ENCODE measurements around the gene TAS2R41. TPM values are rescaled to one million over a fixed set of nuclear protein-coding genes. Genes with fewer than 3 reads are reported as not detected.

The TAS2R41 gene
- total RNA-seq, 4 donors from 2014 or later, result 0.78 TPM; not detected in 3

DNA sequence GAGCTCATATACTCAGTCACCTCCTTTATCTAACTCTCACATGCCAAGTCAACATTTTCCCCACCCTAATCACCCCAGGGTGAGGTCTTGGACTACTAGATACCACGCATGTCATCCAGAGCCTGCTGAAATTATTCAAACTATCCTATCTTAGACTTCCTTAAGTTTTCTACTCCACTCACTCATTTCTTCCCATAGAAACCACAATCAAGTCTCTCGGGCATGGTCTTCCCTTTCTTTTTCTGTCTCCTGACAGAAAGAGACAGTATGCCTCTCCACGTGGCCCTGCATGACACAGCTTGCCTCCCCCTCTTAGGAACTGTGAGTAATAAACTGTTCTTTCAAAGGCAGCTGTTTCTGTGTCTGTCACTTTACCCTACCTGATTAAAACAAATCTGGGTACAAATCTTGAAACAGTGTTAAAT, 29.4 kb downstream of the TAS2R41 start:
- intact Hi-C loops (cut with DNase I; ENCODE audit: low total_unique reads), result no loop called here
- TF ChIP-seq CTCF (IDR thresholded peaks at IDR 0.05) (no peak), POLR2A (IDR thresholded peaks at IDR 0.05) (no peak)
- DNase-seq (ENCODE audit: low spot score in 2 of 2), result no peak
- H3K4me3 ChIP-seq (ENCODE audit: low read depth, poor library complexity, severe bottlenecking), result no peak overlapping the region
- WGBS, 2 donors, result 56 to 64% methylated on average over 3 of the region's 3 CpGs

DNA sequence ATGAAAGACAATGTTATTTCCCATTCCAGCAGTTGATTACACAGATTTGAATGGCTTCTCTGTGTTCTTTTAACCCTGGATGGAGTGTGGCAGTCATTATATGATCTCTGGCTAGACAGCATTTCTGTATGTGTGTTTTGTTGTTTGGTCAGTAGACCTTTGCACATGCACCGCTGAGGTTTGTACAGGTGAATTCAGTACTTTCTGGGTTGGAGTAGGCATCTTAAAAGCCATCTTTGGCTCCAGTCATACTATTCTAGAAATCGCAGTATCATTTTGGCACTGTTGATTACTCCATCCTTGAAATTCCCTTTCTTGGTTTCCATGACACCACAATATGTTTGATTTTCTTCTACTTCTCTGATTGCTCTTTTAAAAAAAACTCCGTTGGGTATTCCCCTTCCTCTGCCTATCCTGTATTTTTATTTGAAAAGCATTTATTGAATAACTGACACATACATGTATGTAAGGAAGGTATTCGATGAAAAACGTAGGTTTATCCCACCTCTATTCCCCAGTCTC, 29.9 kb downstream of the TAS2R41 start:
- intact Hi-C loops (cut with DNase I; ENCODE audit: low total_unique reads), result no loop called here
- 74 to 86% methylated on average over 5 of the region's 5 CpGs for WGBS, 2 donors
- no peak for TF ChIP-seq POLR2A (IDR thresholded peaks at IDR 0.05)
- no peak for TF ChIP-seq CTCF (IDR thresholded peaks at IDR 0.05)
- no peak for DNase-seq (ENCODE audit: low spot score in 2 of 2)
- no peak overlapping the region for H3K4me3 ChIP-seq (ENCODE audit: low read depth, poor library complexity, severe bottlenecking)

- no peak overlapping the region for H3K4me3 ChIP-seq (ENCODE audit: low read depth, poor library complexity, severe bottlenecking)
- TF ChIP-seq CTCF (IDR thresholded peaks at IDR 0.05) (no peak), POLR2A (IDR thresholded peaks at IDR 0.05) (no peak)
- no peak for DNase-seq (ENCODE audit: low spot score in 2 of 2)
- intact Hi-C loops (cut with DNase I; ENCODE audit: low total_unique reads), result no loop called here
- 68 to 76% methylated on average over 63 of the region's 65 CpGs for WGBS, 2 donors
These were observed 33.4 kb downstream of the TAS2R41 start for GRCh38 chr7:143510854-143511592.

DNA sequence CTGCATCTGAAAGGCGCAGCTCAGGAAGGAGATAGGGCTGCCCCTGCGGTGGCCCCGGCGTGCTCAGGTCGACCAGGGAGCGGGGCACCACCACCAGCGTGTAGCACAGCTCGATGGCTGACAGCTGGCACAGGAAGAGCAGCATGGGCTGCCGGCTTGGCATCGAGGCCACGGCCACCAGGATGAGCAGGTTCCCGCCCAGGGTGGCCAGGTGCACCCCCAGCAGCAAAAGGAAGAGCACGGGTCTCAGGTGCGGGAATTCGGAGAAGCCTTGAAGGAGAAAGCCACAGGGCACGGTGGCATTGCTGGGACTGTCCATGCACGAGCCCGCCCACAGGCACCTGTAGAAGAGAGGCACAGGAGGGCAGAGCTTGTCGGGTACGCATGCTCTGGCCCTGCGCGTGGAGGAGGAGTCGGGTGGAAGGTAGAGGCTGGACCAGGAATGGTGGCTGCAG, 33.9 kb downstream of the TAS2R41 start:
- DNase-seq (ENCODE audit: low spot score in 2 of 2), result no peak
- H3K4me3 ChIP-seq (ENCODE audit: low read depth, poor library complexity, severe bottlenecking), result no peak overlapping the region
- intact Hi-C loops (cut with DNase I; ENCODE audit: low total_unique reads), result no loop called here
- 80 to 82% methylated on average over 18 to 23 of the region's 23 CpGs for WGBS, 2 donors
- no peak for TF ChIP-seq CTCF (IDR thresholded peaks at IDR 0.05)
- no peak for TF ChIP-seq POLR2A (IDR thresholded peaks at IDR 0.05)

DNA sequence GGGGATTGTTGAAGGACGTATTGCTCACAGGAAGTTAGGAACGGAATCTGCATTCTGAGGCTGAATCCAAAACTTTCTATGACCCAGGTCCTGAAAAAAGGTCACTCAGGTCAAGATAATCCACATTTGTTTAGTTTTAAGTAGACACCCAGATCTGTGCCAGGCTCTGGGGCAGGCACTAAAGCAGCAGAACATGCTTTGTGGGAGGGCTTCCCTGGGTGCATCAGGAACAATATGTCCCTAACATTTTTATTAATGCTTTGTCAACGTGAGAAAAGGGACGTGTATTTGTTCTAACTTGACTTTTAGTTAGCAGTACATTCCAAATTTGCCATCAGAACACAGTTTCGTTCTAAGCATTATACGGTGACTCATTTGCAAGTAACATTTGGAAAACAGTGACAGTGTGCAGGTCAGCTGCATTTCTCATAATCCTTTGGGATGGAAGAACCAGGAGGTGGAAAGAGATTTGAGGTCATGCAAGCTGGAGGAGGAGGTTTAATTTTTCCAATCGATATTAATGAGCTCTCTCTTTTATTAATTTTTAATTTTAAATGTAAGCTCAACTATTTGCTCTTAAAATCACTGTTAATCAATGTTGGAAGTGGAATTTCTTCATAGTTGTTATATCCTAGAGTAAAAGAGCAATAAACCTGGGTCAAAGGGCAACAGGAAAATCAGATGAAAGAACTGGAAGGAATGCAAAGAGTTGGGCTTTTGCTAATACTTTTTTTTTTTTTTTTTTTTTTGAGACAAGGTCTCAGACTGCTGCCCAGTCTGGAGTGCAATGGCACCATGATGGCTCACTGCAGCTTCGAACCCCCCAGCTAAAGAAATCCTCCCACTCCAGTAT, 35.0 kb downstream of the TAS2R41 start:
- 60 to 68% methylated on average over 8 of the region's 8 CpGs for WGBS, 2 donors
- TF ChIP-seq CTCF (IDR thresholded peaks at IDR 0.05), result no peak
- TF ChIP-seq POLR2A (IDR thresholded peaks at IDR 0.05), result no peak
- intact Hi-C loops (cut with DNase I; ENCODE audit: low total_unique reads), result no loop called here
- H3K4me3 ChIP-seq (ENCODE audit: low read depth, poor library complexity, severe bottlenecking), result no peak overlapping the region
- DNase-seq (ENCODE audit: low spot score in 2 of 2), result no peak

All from lower leg skin (tissue), 4 donors.